GM19468 (cell line): ENCODE results near the gene C1orf167.
"Not testable (repeated sequence)": the region's sequence is repeated elsewhere in the genome, so short reads cannot be mapped to it uniquely, and the experiment has no call there.

Experiments used
- ATAC-seq: cut with Tn5 transposase; IDR thresholded peaks from one replicate; pipeline ENCODE4 v1.9.1; 2021; ENCODE audit warnings: mild to moderate bottlenecking, moderate library complexity, moderate number of reproducible peaks; ENCODE audit not compliant: unreplicated experiment; ENCODE audit errors: extremely low read depth

The C1orf167 gene

DNA sequence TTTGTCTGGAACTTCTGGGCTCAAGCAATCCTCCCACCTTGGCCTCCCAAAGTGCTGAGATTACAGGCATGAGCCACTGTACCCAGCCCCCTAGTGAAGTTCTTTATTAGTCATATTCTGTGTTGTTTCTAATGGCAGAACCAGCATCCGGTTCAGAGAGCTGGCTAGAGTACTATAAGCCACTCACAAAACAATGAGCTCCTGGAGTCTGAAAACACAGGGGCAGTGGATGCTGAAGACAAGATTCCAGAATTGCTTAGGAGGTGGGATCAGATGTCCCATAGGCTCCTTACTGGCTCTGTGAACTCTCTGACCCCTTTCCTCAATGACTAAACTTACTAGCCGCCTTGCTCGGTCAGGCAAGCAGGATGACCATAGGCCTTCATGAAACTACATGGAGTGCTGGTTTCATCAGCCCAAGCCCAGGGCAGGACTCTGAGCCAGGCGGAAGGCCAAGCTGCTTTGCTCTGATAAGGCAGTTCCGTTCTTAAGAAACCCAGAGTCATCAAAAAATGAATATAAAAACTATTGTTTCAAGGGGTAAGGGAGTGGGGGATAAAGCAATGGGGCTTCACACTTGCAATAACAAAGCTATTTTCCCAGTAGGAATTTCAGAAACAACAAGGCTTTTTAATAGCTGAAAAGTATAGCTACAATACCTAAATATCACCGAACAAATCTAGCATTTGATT lies 35.7 kb downstream of the C1orf167 start:
- no peak for ATAC-seq

- ATAC-seq, result no peak
Measured at GRCh38 chr1:11799099-11799498, 37.1 kb downstream of the C1orf167 start.

- ATAC-seq, result no peak
Measured at GRCh38 chr1:11799896-11800295, 37.9 kb downstream of the C1orf167 start.

GRCh38 chr1:11800391-11800755 lies 38.4 kb downstream of the C1orf167 start:
- no peak for ATAC-seq

DNA sequence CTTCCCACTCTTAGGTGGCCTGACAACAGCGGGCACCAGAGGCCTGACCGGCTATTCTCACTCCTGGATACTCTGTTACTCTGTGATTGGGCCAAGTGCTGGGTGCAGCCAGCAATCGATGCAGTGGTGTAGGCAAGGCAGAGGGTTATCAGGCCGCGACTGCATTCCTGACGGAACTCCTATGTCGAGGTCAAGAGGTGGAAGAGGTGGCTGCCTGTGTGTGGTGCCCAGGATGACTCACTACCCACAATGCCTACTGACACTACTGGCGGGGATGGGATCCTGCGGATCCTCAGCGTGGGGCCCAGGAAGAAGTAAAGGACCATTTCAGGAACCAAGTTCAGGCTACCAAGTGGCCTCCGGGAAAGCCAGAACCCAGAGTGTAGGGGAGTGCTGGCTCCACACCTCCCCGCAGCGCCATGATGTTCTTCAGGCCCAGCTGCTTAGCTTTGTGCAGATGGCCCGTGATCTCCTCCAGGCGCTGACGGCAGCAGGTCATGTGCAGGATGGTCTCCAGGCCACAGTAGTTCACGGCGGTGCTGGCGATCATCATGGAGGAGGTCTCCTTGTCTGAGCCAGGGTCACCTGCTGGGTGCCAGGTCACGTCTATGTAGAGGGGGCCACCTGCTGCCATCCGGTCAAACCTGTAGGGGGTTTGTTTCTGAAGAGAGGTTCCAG lies 38.9 kb downstream of the C1orf167 start:
- no peak for ATAC-seq

DNA sequence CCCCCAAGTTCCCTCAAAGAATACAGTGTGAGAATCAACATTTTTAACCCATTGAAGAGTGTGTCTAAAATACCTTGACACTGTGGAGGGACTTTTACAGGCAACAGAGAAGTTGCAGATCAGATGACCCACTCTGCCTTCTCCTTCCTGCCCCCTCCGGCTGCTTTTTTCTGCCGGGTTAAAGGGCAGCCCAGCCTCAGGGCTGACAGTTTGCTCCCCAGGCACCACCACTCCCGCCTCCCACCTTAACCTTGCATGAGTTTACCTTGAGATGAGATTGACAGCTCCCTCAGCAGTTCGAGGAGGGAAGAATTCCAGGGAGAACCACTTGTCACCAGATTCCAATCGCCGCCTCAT lies 40.6 kb downstream of the C1orf167 start:
- no peak for ATAC-seq

DNA sequence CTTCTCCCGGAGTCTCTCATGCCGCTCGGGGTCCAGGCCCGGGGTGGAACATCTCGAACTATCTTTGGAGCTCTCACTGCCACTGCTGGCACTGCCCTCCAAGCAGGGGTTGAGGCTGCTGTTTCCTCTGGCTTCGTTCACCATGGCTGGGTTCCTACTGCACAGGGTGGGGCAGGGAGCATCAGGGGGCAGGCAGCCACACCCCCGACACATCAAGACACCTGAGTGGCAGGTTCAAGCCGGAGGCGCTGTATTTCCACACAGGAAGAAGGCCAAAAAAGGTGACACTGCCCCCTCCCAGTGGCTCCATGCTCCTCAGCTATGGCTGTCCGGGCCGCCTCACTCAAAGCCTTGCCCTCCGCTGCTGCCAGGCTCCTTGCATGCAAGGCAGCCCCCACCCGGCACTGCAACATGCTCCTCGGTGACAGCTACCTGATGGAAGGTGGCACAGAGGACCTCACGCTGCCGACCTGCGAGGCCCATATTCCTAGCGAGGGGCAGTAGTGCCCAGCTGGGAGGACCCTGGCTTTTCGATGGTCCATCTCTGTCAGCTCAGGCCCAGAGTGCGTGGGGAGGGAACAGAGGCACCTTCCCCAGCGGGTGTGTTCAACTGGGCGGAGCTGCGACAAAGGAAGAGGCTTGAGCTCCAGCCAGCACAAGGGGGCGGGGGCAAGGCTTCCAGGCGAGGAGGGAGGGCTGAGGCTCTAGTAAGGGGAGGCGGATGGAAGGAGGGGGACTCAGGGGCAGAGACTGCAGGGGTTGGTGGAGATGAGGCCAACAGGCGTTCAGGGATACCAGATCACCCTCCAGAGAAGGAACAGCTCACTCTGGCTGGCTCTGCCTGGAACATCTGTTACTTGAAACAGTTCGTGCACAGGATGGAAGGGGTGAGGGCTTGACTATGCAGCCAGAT lies 41.2 kb downstream of the C1orf167 start:
- no peak for ATAC-seq

DNA sequence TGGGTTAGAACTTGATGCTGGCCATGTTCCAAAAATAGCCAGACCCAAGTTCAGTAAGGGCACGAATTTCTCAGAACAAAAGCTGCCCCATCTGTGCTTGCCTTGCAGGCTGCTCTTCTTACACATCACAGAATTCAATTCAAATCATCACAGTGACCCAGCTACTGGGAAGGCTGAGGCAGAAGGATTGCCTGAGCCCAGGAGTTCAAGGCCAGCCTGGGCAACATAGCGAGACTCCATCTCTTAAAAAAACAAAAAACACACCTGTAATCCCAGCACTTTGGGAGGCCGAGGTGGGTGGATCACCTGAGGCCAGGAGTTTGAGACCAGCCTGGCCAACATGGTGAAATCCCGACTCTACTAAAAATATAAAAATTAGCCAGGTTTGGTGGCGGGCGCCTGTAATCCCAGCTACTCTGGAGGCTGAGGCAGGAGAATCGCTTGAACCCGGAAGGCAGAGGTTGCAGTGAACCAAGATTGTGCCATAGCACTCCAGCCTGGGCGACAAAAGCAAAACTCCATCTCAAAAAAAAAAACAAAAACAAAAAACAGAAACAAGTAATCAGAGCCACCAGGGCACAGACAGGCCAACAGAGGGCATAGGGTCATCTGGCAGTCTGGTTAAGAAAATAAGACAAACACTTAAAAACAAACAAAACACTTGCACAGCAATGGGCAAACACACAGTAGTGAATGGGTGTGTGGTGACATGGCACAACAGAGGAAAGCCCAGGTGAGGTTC lies 42.1 kb downstream of the C1orf167 start:
- not testable (repeated sequence) for ATAC-seq

- ATAC-seq, result no peak
Measured at GRCh38 chr1:11804666-11805421, 42.9 kb downstream of the C1orf167 start.

GRCh38 chr1:11805422-11806306 lies 43.7 kb downstream of the C1orf167 start, which contains the start of the genes CLCN6 and MTHFR:
CLCN6 (plus strand) TSS chr1:11806191; CDS start chr1:11806263, 72 bp downstream.
MTHFR (minus strand) TSS chr1:11805964; CDS start chr1:11803116, 2,848 bp downstream.
- ATAC-seq, result peak; percentile 81

DNA sequence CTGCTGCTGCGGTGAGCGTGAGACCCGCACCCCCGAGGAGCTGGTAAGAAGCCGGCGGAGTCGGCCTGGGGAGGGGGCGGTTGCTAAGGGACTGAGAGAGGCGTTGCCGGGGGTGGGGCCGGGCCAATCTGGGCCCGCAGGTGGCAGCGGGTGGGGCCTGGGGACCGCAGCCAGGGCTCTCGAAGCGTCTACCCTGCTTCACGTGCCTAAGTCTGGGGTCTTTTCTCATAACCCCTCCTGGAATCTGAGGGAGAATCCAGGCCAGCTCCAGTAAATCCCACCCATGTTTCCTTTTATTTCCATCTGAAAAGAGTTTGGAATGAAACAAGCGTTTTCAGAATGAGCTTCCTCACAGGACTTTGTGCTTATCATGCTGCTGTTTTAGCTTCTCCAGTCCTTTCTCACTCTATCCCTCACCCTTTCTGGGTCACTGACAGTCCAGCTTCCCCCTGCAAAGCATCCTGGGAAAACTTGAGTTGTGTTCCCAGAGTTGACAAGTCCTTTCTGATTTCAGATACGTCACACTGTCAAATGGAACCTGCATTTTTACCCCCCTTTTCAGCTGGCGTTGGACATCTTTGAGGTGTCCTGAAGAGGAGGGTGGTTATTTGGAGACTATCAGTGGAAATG lies 44.4 kb downstream of the C1orf167 start:
- ATAC-seq, result peak; percentile 9

DNA sequence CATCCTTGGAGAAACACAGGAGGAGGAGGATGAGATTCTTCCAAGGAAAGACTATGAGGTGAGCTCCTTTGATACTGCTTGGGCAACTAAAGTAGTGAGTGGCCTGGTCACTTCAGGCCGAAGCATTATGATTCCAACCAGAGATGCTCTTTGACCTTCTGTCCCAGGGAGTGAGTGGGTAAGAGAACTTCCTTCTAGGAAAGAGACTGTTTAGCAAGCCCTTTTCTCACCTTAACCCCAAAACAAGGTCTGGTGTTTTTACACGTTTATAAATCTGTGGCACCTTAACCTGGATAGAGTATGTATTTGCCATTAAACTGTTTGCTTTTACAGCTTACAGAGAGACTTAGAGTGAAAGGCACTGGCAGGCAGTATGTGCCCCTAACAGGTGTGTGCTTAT lies 45.1 kb downstream of the C1orf167 start:
- no peak for ATAC-seq

GRCh38 chr1:11813021-11813420 lies 51.0 kb downstream of the C1orf167 start:
- no peak for ATAC-seq

DNA sequence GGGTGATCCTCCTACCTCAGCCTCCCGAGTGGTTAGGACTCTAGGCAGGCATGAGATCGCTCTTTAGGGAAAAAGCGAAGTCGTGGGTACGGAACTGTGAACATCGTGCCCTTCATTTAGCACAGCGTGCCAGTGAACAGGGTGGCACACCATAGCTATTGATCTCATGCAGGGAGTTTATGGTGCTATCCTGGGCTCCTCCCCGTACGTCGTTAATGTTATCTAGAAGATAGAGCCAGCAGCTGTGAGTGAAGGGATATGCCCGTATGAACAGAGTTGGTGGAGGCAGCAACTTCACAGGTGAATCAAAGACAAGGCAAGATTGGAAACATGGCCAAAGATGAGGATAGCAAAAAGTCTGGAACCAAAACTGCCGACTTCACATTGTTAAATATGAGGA lies 55.2 kb downstream of the C1orf167 start:
- no peak for ATAC-seq

DNA sequence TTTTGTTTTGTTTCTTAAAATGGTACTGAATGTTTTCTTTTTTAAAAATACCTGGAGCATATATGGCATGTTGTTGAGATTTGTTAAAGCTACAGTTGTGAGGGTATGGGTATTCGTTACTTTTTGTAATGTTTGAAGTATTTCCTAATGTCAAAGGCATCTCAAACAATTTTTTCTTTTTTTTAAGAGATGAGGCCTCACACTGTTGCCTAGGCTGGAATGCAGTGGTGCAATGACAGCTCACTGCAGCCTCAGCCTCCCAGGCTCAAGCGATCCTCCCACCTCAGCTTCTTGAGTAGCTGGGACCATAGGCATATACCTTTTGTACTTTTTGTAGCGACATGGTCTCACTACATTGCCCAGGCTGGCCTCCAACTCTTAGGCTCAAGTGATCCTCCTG lies 60.1 kb downstream of the C1orf167 start:
- no peak for ATAC-seq

GRCh38 chr1:11823366-11824137 lies 61.6 kb downstream of the C1orf167 start:
- ATAC-seq, result no peak

- ATAC-seq, result no peak
Measured at GRCh38 chr1:11825131-11825530, 63.1 kb downstream of the C1orf167 start.
